SK-N-MC (cell line): Measurements from ENCODE around the gene LTV1.

ENCODE experiments used
- EZH2 ChIP-seq: fragments of 200-600 bp; sonication (generic); IDR thresholded peaks from one replicate; pipeline ENCODE4 v1.6.1; 2017; ENCODE audit warnings: antibody characterized with exemption
- POLR2AphosphoS5 ChIP-seq: IDR thresholded peaks from 2 replicates; pipeline ENCODE4 v1.6.1; 2012; ENCODE audit warnings: mild to moderate bottlenecking, low read depth, low read length, borderline replicate concordance

DNA sequence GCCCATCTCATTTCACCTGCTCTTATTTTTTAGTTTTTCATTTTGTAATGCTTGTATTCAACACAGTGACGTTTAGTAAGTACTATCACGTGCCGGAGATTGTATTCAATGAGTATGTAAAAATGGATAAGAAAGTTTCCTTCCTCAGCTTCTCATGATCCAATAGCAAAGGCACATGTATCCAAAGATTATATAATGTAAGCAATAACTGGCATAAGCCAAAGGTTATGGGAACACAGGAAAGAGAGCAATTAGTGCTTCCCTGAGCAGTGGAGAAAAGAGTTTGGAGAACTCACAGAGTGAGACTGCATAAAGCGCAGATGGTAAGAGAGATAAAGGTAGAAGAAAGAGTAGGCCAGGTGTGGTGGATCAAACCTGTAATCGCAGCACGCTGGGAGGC lies 21.8 kb upstream of the LTV1 start:
- TF ChIP-seq POLR2AphosphoS5 (no peak), EZH2 (no peak)
